HG02623 (cell line): ENCODE data around the gene U2AF1L4.
A peak's percentile ranks its signal among the peaks of the same experiment; 100 is the strongest.
"Not testable (repeated sequence)": the region's sequence is repeated elsewhere in the genome, so short reads cannot be mapped to it uniquely, and the experiment has no call there.

Source experiments
- ATAC-seq: cut with Tn5 transposase; IDR thresholded peaks from one replicate; pipeline ENCODE4 v1.9.1; 2021; ENCODE audit warnings: moderate library complexity; ENCODE audit not compliant: unreplicated experiment

The U2AF1L4 gene

DNA sequence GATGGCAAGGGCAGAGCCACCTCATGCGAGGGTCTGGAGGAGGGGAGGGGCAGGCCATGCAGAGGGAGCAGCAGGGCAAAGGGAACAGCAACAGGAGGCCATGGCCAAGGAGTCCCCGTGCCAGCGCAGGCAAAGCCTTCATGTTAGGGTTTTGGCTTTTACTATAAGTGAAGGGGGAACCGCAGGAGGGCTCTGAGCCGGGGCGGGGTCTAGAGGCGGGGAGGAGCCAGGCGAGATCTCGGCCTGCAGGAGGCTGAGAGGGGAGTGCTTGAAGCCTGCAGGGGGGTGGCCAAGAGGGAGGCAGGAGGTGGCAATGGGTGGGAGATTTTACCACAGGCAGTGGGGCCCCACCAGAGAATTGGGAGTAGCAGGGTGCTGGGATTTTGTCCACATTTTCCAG, 36.4 kb upstream of the U2AF1L4 start:
- ATAC-seq, result no peak

DNA sequence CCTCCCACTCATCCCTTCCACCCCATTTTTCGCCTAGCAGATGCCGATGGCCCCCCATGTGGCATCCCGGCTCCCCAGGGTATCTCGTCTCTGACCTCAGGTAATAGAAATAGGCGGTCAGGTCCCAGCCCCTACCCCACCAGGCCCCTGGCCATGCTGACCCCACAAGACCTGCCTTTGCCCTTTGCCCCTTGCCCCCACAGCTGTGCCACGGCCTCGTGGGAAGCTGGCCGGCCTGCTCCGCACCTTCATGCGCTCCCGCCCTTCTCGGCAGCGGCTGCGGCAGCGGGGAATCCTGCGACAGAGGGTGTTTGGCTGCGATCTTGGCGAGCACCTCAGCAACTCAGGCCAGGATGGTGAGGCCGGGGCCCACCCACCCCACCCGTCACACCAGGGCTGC, 35.5 kb upstream of the U2AF1L4 start:
- ATAC-seq, result no peak

DNA sequence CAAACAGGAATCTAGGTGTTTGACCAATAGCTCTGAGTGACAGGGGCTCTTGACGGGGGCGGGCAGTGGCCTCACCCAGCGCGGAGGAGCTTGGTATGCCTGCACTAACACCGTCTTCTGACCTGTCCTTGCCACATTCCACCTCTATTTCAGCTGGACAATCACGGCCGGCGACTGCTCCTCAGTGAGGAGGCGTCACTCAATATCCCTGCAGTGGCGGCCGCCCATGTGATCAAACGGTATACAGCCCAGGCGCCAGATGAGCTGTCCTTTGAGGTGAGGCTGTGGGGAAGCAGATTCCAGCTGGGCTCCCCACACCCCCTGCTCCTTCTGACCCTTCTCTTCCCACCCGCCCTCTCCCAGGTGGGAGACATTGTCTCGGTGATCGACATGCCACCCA, 34.8 kb upstream of the U2AF1L4 start:
- no peak for ATAC-seq

DNA sequence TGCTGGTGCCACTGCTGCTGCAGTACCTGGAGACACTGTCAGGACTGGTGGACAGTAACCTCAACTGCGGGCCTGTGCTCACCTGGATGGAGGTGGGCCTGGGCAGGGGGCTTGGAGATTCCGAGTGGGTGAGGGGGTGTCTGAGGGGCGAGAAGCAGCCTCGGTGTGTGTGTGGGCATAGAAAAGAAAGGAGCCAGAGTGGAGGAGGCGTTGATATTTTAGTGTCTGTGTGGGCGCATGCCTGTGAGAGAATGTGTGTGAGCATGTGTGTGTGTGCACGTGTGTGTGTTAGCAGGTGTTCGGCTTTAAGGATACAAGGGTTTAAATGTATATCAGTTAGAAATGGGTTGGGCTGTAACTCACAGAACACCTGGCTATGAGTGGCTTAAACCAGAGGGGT, 33.8 kb upstream of the U2AF1L4 start:
- no peak for ATAC-seq

DNA sequence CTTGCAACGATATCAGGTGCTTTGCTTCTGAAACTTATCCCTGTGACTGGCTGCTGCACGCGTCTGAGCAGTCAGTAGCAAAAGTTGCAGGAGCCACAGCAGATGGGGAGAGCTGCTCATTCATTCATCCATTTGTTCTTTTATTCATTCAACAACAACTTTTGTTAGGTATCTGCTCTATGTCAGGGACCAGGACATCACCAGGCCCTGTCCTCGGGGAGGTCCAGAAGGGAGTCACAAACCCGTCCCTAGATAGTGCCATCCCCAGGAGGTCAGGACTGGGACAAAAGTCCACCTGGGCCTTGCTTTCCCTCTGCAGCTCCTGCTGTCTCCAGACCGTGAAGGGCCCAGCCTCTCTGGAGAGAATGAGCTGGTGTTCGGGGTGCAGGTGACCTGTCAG, 32.7 kb upstream of the U2AF1L4 start:
- no peak for ATAC-seq

DNA sequence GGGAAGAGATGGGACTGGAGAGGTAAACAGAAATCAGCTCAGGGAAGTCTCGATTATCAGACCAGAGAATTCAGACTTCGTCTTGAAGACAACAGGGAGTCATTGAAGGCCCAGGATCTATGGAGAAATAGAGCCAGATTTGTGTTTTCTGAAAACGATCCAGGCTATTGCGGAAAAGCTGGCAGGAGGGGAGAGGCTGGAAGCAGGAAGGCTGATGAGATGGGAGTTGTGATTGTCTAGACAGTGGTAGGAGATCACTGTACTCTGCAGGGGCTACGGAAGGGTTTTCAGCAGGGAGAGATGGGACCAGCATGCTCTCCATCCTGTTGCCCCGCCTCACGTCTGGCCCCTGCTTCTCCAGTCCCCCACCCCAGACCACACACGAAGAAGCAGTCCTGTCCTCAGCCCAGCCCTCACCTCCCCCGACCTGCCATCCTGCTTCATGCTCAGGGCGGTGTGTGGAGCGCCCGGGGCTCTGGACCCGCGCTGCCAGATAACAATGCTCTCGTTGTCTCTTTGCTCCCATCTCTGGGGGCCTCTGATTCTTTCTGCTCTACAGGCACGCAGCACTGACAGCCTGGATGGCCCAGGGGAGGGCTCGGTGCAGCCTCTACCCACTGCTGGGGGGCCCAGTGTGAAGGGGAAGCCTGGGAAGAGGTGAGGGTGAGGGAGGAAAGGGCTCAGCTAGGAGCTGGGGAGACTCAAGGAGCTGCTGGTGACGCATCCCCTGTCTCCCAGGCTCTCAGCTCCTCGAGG, 32.0 kb upstream of the U2AF1L4 start:
- ATAC-seq, result no peak

DNA sequence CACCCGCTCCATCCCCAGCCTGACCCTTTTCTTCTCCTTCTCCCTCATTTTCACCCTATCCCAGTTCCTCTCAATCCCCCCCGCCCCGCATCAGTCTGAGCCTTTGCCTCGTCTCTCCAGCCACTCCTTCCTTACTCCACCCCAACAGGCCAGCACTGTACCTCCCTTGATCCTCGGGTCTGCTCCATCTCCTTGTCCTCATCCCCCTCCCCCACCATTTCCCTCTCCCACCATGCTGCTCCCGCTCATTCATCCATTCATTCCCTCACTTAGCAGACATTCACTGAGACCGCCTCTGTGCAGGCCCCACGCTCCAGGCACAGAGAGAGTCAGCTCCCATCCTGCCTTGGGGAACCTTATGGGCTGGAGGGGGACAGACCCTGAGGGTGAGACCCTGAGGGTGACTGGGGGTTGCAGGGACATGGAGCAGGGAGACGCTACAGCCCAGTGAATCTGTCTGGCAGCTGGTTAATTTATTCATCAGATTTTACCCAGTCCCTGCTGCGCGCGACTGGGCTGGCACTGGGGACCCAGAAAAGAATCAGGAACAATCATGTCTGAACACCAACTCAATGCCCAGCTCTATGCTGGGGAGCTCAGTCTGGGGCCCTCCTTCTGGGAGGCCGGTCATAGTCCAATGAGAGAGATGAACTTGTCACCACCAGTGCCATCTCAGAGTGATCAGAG, 31.0 kb upstream of the U2AF1L4 start:
- no peak for ATAC-seq

DNA sequence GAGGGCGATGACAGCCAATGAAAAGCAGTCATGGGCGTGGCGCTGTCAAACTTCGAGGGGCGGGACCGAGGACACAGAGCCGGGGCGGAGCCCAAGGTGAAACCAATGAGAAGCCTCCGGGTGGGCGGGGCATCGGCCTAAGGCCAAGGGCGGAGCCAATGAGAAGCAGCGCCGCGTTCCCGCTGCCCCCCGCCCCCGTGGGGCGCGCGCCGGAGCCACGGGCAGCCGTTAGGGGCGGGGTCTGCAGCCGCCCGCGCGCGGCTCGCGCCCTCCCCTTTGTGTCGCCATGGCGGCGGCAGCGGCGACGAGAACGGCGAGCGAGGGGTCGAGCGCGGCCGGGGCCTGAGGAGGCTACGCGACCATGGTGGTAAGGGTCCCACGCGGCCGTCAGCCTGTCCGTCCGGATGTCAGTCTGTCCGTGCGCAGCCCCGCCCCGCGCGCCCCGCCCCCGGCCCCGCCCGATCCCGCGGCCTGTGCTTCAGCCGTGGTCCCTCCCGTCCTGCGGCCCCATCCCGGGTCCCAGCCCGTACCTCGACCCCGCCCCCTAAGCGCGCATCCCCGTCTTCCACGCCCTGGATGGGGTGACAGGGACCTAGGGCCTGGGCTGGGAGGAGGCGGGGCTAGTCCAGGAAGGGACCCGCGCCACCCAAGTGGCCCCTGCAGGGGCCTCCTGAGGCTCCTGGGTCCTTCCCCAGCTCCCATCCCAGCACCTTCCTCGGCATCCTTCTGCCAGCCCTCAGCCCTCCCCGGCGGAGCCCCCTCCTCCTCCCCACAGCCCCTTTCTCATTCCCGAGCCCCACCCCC, 30.3 kb upstream of the U2AF1L4 start, which contains the start of gene ARHGAP33:
Gene ARHGAP33, plus strand, starts transcription at position 267 of the 804 bp plus-strand sequence. Its CDS starts 95 bp downstream, at position 362.
- ATAC-seq, result peak; percentile 88

DNA sequence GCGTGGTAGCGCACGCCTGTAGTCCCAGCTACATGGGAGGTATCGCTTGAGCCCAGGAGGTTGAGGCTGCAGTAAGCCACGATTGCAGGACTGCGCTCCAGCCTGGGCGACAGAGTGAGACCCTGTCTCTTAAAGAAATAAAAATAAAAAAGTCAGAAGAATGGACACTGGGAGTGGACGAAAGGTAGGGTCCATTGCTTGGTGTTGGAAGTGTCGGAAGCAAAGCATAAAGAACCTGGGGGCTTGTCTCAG, 29.8 kb upstream of the U2AF1L4 start:
- no peak for ATAC-seq

DNA sequence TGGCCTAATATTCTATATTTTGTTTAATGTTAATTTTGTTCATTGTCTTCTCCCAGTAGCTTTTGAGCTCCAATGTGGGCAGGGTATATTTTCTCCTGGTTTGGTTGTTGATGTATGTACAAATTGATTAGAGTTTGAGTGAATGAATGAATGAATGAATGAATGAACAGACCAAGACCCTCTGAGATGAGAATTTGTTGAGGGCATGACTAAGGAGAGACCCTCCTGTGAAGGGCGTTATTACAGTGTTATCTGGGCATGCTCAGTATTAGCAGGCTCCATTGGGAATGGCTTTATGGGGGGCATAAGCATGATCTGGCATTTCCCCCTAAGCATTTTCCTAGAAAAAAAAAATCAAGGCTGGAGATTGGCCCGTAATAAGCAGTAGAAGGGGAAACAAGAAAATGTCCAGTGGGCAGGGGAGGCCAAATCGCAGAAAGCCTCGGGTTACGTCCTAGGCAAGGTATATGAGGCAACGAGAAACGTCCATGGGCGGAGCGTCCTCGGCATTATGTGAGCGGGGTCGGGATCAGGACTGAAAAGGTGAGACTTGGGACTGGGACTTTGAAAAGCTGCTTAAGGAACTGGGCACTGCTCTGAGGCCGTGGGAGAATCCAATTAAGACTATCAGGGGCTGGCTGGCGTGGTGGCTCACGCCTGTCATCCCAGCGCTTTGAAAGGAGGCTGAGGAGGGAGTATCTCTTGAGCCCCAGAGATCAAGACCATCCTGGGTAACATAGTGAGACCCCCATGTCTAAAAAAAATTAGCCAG, 29.2 kb upstream of the U2AF1L4 start:
- no peak for ATAC-seq

DNA sequence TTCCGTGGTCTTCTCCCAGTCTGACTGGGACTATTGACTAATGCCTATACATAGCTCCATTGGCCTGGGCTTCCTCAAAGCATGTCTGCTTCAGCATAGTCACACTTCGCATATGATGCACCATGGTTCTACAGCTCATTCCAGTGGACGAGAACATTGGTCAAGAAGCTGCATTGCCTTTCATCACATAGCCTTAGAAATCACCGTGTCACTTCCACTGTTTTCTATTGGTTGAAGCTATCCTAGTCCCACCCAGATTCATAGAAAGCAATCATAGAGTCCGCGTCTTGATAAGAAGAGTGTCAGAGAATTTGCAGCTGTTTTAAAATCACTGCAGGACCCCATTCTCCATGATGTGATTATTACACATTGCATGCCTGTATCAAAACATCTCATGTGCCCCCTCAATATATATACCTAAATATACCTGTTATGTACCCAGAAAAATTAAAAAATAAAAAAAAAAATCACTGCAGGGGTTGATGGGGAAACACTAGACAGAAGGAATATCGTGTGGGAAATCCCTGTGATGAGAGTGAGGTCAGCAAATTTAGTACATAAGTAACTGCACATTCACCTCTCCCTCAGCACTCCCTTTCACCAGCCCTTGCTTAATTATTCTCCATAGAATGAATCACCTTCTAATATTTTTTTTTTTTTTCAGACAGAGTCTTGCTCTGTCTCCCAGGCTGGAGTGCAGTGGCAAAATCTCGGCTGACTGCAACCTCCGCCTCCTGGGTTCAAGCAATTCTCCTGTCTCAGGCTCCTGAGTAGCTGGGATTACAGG, 28.0 kb upstream of the U2AF1L4 start:
- no peak for ATAC-seq

DNA sequence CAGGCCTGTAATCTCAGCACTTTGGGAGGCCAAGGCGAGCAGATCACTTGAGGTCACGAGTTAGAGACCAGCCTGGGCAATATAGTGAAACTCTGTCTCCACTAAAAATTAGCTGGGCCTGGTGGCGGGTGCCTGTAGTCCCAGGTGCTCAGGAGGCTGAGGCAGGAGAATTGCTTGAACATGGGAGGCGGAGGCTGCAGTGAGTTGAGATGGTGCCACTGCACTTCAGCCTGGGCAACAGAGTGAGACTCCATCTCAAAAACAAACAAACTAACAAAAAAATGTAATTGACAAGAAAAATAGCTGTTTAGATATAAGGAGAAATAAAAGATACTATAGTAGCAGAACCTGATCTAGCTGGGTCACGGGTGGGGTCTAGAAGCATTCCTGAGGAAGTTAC, 27.1 kb upstream of the U2AF1L4 start:
- not testable (repeated sequence) for ATAC-seq

DNA sequence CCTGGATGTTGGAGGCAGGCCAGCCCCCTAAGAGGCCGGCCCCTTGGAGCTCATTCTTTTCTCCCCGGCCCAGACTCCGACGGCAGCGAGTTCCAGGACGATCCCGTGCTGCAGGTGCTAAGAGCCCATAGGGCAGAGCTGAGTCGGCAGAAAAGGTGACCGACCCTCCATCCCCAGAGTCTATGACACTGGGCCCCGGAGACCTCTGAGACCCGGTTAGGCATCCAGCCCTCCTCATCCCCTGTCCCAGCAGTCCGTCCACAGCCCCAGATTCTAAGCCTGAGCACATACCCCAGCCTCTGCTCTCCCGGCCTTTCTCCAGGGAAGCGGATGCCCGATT, 22.8 kb upstream of the U2AF1L4 start:
- no peak for ATAC-seq

DNA sequence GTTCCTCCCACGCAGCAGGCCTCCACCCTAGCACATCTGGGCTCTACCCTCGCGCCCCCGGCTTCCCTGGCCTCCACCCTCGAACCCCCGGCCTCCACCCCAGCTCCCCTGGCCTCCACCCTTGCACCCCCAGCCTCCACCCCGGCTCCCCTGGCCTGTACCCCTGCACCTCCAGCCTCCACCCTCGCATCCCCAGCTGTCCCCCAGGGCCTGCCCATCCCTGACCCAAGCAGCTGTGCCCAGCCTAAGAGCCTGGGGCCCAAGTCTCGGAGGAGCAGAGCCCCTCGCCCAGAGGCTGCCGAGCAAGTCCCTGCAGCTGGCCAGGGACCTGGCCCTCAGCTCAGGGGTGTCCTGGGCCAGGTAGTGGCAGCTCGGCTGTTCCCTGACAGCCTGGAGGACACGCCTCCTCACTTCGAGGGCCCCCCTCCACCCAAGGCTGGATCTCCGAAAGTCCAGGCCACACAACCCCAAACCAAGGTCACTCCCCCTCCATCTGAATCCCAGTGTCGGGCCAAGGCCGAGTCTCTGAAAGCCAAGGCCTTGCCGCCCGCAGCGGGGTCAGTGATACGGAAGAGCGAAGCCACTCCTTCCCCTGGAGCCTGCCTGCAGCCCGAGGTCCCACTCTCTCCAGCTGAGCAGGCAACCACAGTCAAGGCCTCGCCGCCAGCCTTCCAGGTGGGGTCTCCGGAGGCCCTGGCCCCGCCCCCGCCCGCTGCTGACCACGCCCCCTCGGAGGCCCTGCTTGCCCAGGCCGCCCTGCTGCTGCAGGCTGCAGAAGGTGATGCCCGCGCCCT, 22.3 kb upstream of the U2AF1L4 start:
- no peak for ATAC-seq

DNA sequence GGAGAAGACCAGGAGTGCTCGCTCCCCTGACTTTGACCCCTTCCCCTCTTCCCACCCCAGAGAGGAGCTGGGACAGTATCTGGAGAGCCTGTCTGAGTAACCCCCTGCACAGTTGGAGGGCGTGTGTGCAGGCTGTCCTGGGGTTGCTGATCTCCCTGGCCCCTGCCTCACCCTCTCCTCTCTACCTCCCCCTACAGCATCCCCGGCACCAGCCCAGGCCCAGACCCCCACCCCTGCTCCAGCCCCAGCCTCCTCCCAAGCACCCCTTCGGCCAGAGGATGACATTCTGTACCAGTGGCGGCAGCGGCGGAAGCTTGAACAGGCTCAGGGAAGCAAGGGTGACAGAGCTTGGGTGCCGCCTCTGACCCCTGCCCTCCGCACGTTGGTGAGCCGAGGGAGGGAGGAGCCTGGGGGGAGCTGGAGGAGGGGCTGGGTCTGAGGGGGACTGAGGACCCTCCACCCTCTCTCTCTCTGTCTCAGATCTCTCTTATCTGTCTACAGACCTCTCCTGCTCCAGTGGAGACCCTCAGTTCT, 21.4 kb upstream of the U2AF1L4 start:
- no peak for ATAC-seq

DNA sequence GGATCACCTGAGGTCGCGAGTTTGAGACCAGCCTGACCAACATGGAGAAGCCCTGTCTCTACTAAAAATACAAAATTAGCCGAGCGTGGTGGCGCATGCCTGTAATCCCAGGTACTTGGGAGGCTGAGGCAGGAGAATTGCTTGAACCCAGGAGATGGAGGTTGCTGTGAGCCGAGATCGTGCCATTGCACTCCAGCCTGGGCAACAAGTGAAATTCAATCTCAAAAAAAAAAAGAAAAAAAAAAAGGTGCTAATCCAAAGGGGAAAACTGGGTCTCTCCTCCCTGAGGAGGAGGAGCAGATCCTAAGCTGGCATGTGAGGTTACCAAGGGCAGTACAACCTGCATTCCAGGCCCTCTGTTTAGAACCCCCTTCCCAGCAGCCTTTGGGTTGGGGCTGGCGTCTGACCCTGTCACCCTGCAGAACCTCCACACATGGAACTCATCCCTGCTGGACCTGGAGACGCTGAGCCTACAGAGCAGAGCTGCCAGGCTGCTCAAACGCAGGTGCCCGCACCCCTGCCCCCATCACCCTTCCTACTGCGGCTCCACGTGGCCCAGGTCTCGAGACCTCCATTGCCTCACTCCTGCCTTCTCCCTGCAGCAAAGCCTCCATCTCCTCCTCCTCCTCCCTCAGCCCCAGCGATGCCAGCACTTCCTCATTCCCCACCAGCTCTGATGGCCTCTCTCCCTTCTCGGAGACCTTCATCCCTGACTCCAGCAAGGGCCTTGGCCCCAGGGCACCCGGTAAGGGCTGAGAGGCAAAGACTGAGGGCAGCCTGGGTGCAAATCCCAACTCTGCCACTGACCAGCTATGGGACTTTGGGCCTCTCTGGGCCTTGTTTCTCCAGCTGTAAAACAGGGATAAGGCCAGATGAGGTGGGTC, 19.5 kb upstream of the U2AF1L4 start:
- no peak for ATAC-seq

DNA sequence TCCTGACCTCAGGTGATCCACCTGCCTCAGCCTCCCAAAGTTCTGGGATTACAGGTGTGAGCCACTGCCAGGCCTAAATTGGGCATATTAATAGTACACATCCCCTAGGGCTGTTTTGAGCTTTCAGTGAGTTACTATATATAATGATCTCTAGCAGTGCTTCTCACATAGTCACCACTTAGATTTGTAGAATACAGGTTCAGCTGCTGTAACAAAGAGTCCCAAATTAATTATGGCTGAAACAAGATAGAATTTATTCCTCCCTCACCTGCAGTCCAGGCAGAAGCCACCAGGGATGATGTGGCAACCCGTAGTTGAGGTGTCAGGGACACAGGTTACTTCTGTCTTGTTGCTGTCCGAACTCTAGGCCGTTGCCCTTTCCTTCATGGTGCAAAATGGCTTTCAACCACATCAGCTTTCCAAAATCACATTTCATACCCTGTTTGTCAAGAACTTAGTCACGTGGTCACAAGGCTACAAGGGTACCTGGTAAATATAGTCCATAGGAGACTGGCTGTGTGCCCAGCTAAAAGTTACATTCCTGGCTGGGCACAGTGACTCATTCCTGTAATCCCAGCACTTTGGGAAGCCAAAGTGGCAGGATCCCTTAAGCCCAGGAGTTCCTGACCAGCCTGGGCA, 15.6 kb upstream of the U2AF1L4 start:
- ATAC-seq, result no peak

DNA sequence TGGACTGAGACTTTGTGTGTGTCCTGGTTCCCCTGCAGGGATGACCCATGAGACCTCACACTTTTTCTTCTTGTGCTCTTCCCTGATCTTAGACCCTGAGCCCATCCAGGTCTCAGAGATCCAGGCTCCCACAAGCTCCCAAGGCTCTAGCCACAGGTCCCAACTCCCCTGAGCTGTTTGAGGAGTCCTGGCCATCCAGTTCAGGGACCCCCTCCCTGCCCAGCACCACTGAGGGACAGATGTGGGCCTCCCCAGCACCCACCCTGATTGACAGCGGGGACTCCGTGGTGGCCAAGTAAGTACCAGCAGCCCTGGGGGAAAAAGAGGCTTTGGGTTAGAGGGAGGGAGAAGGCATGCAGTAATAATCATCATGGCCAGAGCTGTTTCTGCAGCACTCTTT, 14.5 kb upstream of the U2AF1L4 start:
- no peak for ATAC-seq
